H9 (cell line): ENCODE data around the gene PRKCA. TPM values are rescaled to one million over a fixed set of nuclear protein-coding genes. Genes with fewer than 3 reads are reported as not detected.

Experiments
- DNase-seq: peaks from one replicate; pipeline ENCODE4 v3.0.0-alpha.2; 2017
- H2AFZ ChIP-seq: one replicate; pipeline ENCODE4 v1.6.1; 2013; ENCODE audit warnings: mild to moderate bottlenecking, low read length, control low read depth, moderate library complexity
- H2AK5ac ChIP-seq: 2 replicates; pipeline ENCODE4 v1.6.1; 2013; ENCODE audit warnings: low read length, control low read depth, mixed read lengths; ENCODE audit not compliant: insufficient read length
- H2BK120ac ChIP-seq: one replicate; pipeline ENCODE4 v1.6.1; 2013; ENCODE audit warnings: low read depth, mild to moderate bottlenecking, low read length, control low read depth, inconsistent platforms; ENCODE audit not compliant: poor library complexity, severe bottlenecking
- H2BK12ac ChIP-seq: 2 replicates; pipeline ENCODE4 v1.6.1; 2013; ENCODE audit warnings: low read length, control low read depth, mixed read lengths, low read depth; ENCODE audit not compliant: insufficient read length
- H2BK15ac ChIP-seq: 2 replicates; pipeline ENCODE4 v1.6.1; 2013; ENCODE audit warnings: low read depth, low read length, control low read depth
- H2BK20ac ChIP-seq: one replicate; pipeline ENCODE4 v1.6.1; 2013; ENCODE audit warnings: low read depth, mild to moderate bottlenecking, low read length, control low read depth, inconsistent platforms; ENCODE audit not compliant: poor library complexity, severe bottlenecking
- H2BK5ac ChIP-seq: 2 replicates; pipeline ENCODE4 v1.6.1; 2013; ENCODE audit warnings: low read length, control low read depth, mixed read lengths; ENCODE audit not compliant: insufficient read length
- H3K14ac ChIP-seq: 2 replicates; pipeline ENCODE4 v1.6.1; 2013; ENCODE audit warnings: low read length, control low read depth; ENCODE audit not compliant: insufficient read depth
- H3K18ac ChIP-seq: 2 replicates; pipeline ENCODE4 v1.6.1; 2013; ENCODE audit warnings: low read depth, mild to moderate bottlenecking, mixed read lengths, low read length, control low read depth; ENCODE audit not compliant: insufficient read length
- H3K23ac ChIP-seq: 2 replicates; pipeline ENCODE4 v1.6.1; 2013; ENCODE audit warnings: low read length, control low read depth, mixed read lengths, low read depth; ENCODE audit not compliant: insufficient read length
- H3K23me2 ChIP-seq: 2 replicates; pipeline ENCODE4 v1.6.1; 2013; ENCODE audit warnings: low read depth, mild to moderate bottlenecking, mixed read lengths, low read length, control low read depth; ENCODE audit not compliant: insufficient read length, poor library complexity, severe bottlenecking
- H3K27ac ChIP-seq: 2 replicates; pipeline ENCODE4 v1.5.1; 2013; ENCODE audit warnings: low read length, control low read depth, mixed read lengths, low read depth; ENCODE audit not compliant: insufficient read length
- H3K27me3 ChIP-seq: 2 replicates; pipeline ENCODE4 v1.6.1; 2013; ENCODE audit warnings: low read length, control low read depth, inconsistent platforms; ENCODE audit not compliant: insufficient read depth
- H3K4ac ChIP-seq: 2 replicates; pipeline ENCODE4 v1.6.1; 2013; ENCODE audit warnings: low read depth, mild to moderate bottlenecking, control low read depth, inconsistent platforms, low read length, moderate library complexity
- H3K4me1 ChIP-seq: 2 replicates; pipeline ENCODE4 v1.6.1; 2013; ENCODE audit warnings: low read length, control low read depth, inconsistent platforms; ENCODE audit not compliant: insufficient read depth
- H3K4me2 ChIP-seq: 2 replicates; pipeline ENCODE4 v1.6.1; 2013; ENCODE audit warnings: low read length, control low read depth, mixed read lengths; ENCODE audit not compliant: insufficient read length, insufficient read depth
- H3K56ac ChIP-seq: 2 replicates; pipeline ENCODE4 v1.6.1; 2013; ENCODE audit warnings: low read depth, mild to moderate bottlenecking, mixed read lengths, low read length, control low read depth; ENCODE audit not compliant: insufficient read length
- H3K79me1 ChIP-seq: 2 replicates; pipeline ENCODE4 v1.6.1; 2013; ENCODE audit warnings: low read depth, mild to moderate bottlenecking, moderate library complexity, low read length, control low read depth, inconsistent platforms; ENCODE audit not compliant: insufficient read depth, poor library complexity, severe bottlenecking
- H3K79me2 ChIP-seq: 2 replicates; pipeline ENCODE4 v1.6.1; 2013; ENCODE audit warnings: low read length, control low read depth, inconsistent platforms; ENCODE audit not compliant: insufficient read depth
- H3K9ac ChIP-seq: 2 replicates; pipeline ENCODE4 v1.6.1; 2013; ENCODE audit warnings: low read length, control low read depth, mixed read lengths; ENCODE audit not compliant: insufficient read length; ENCODE audit errors: extremely low read depth
- H3K9me3 ChIP-seq: one replicate; pipeline ENCODE4 v1.6.1; 2013; ENCODE audit warnings: low read depth, low read length, inconsistent platforms; ENCODE audit not compliant: control insufficient read depth
- H3T11ph ChIP-seq: one replicate; pipeline ENCODE4 v1.6.1; 2013; ENCODE audit warnings: mild to moderate bottlenecking, low read length, control low read depth, inconsistent platforms
- H4K20me1 ChIP-seq: one replicate; pipeline ENCODE4 v1.6.1; 2013; ENCODE audit not compliant: control insufficient read depth, insufficient read length, insufficient read depth
- H4K5ac ChIP-seq: 2 replicates; pipeline ENCODE4 v1.6.1; 2013; ENCODE audit warnings: low read depth, mild to moderate bottlenecking, mixed read lengths, low read length, control low read depth; ENCODE audit not compliant: insufficient read length
- H4K8ac ChIP-seq: replicated peaks from 2 replicates; pipeline ENCODE4 v1.6.1; 2013; ENCODE audit warnings: low read length, control low read depth, mixed read lengths, low read depth; ENCODE audit not compliant: insufficient read length
- H4K91ac ChIP-seq: 2 replicates; pipeline ENCODE4 v1.6.1; 2013; ENCODE audit warnings: low read depth, mild to moderate bottlenecking, moderate library complexity, mixed read lengths, low read length, control low read depth; ENCODE audit not compliant: insufficient read length
- H3K27ac Mint-ChIP-seq, 3 experiments: 2 replicates in 2 of 3; 3 replicates in 1 of 3; pipeline ENCODE4 v1.8.0; 2020 to 2021; ENCODE audit warnings: mixed read lengths in 3 of 3, mild to moderate bottlenecking in 1 of 3, moderate library complexity in 1 of 3
- H3K27me3 Mint-ChIP-seq: 2 replicates; pipeline ENCODE4 v1.8.0; 2021; ENCODE audit warnings: low read depth, mild to moderate bottlenecking, moderate library complexity, mixed read lengths
- H3K36me3 Mint-ChIP-seq, 3 experiments: 2 replicates in 2 of 3; 3 replicates in 1 of 3; pipeline ENCODE4 v1.8.0; 2020 to 2021; ENCODE audit warnings: low read depth in 3 of 3, mixed read lengths in 3 of 3; ENCODE audit not compliant: insufficient read depth in 1 of 3
- H3K4me1 Mint-ChIP-seq, 2 experiments: 2 replicates each; pipeline ENCODE4 v1.8.0; 2020; ENCODE audit warnings: mixed read lengths in 2 of 2
- H3K4me3 Mint-ChIP-seq, 2 experiments: 2 replicates in 1 of 2; 3 replicates in 1 of 2; pipeline ENCODE4 v1.8.0; 2020 to 2021; ENCODE audit warnings: mild to moderate bottlenecking in 2 of 2, mixed read lengths in 2 of 2, moderate library complexity in 1 of 2
- H3K9me3 Mint-ChIP-seq, 2 experiments: 2 replicates in 1 of 2; 3 replicates in 1 of 2; pipeline ENCODE4 v1.8.0; 2020; ENCODE audit warnings: mild to moderate bottlenecking in 2 of 2, mixed read lengths in 2 of 2, moderate library complexity in 1 of 2
- CTCF ChIP-seq: fragments of 200-600 bp; sonication (generic); conservative IDR thresholded peaks from 3 replicates; pipeline ENCODE4 v1.8.0; 2021; ENCODE audit warnings: antibody characterized with exemption, mild to moderate bottlenecking
- WGBS: extraction: QIAGEN DNeasy Blood & Tissue Kit; methylation state at CpG from one replicate; pipeline ENCODE4 v1.1.7; 2013; ENCODE audit warnings: missing lambda C conversion rate, low lambda C conversion rate, mixed read lengths; ENCODE audit not compliant: insufficient read length; ENCODE audit errors: extremely low coverage; 5-methylcytosine and 5-hydroxymethylcytosine counted together
- total RNA-seq: library from RNA; stranded (reverse); gene quantifications from 2 replicates; pipeline ENCODE4 v1.2.1, GENCODE V29; 2021

The PRKCA gene
- total RNA-seq, 1 experiment from 2014 or later = 10.5 TPM

GRCh38 chr17:66517336-66518009, 215.1 kb downstream of the PRKCA start:
- no peaks in the 10 kb centered on the region for H4K20me1 ChIP-seq
- H3K23me2 ChIP-seq = no peaks in the 10 kb centered on the region
- H2BK12ac ChIP-seq = no peak overlapping the region
- Mint-ChIP-seq H3K36me3 (no peaks in the 10 kb centered on the region), H3K27ac (no peak overlapping the region), H3K9me3 (peaks cover 0 to 2% of the 10 kb centered on the region in 2 experiments; a peak in 1 of 5 replicates), H3K27me3 (no peaks in the 10 kb centered on the region), H3K4me1 (peaks cover 14 to 19% of the 10 kb centered on the region in 2 experiments), H3K4me3 (no peak overlapping the region)
- H4K8ac ChIP-seq = no peak overlapping the region
- no peak overlapping the region for H2BK120ac ChIP-seq
- no peaks in the 10 kb centered on the region; the same call in 1 of the 2 replicates for H3K4me1 ChIP-seq
- no peak overlapping the region for H3K27ac ChIP-seq
- H4K91ac ChIP-seq = no peak overlapping the region
- no peak overlapping the region for H2AFZ ChIP-seq
- no peak overlapping the region for H2AK5ac ChIP-seq
- no CpG with 5 or more reads among the region's 9 CpGs for WGBS
- H2BK15ac ChIP-seq = no peak overlapping the region
- H3K18ac ChIP-seq = no peak overlapping the region
- DNase-seq = no peak
- H3K79me2 ChIP-seq = no peaks in the 10 kb centered on the region
- H3K14ac ChIP-seq = no peak overlapping the region
- no peak overlapping the region for H2BK5ac ChIP-seq
- H3K4ac ChIP-seq = no peak overlapping the region
- H3K23ac ChIP-seq = no peak overlapping the region
- no peaks in the 10 kb centered on the region for H3K9me3 ChIP-seq
- H3K4me2 ChIP-seq = no peak overlapping the region
- no peak overlapping the region for H2BK20ac ChIP-seq
- H3K56ac ChIP-seq = no peak overlapping the region
- H3K27me3 ChIP-seq = no peaks in the 10 kb centered on the region
- no peak overlapping the region for H3K9ac ChIP-seq
- no peak for TF ChIP-seq CTCF
- H3T11ph ChIP-seq = no peak overlapping the region
- no peaks in the 10 kb centered on the region for H3K79me1 ChIP-seq
- H4K5ac ChIP-seq = no peak overlapping the region
